GM12878 (cell line): Measurements from ENCODE around the gene PRSS2. TPM values are rescaled to one million over a fixed set of nuclear protein-coding genes. Genes with fewer than 3 reads are reported as not detected.
"Not testable (repeated sequence)": the region's sequence is repeated elsewhere in the genome, so short reads cannot be mapped to it uniquely, and the experiment has no call there.

Source experiments
- ATAC-seq: fragments of 200-7000 bp; cut with Tn5 transposase; 3 replicates; pipeline ENCODE4 v1.9.1; 2020; ENCODE audit warnings: mild to moderate bottlenecking, moderate library complexity
- BruUV-seq: library from RNA; stranded (reverse); fragments of 400-500 nt; replicated peaks from 2 replicates; lab custom pipeline; 2021; lab: Mats Ljungman, UMichigan
- CTCF ChIA-PET: fragments of 300-600 bp; sonication (Branson Sonifier 250); formaldehyde crosslinking; extraction: SDS; loops from one replicate; lab custom pipeline; 2021; ENCODE audit warnings: inconsistent platforms; lab: Yijun Ruan, JAX
- POLR2A ChIA-PET: fragments of 350-600 bp; formaldehyde crosslinking; extraction: SDS; loops from one replicate; lab custom pipeline; 2021; ENCODE audit warnings: inconsistent platforms; lab: Charles Lee
- RAD21 ChIA-PET: fragments of 300-600 bp; sonication (Branson Sonifier 250); formaldehyde crosslinking; loops from one replicate; lab custom pipeline; 2023; ENCODE audit warnings: antibody characterized with exemption; ENCODE audit not compliant: unreplicated experiment; lab: Charles Lee
- SMC1A ChIA-PET: fragments of 300-600 bp; sonication (Branson Sonifier 250); formaldehyde crosslinking; loops from one replicate; lab custom pipeline; 2023; ENCODE audit not compliant: unreplicated experiment, uncharacterized antibody; lab: Charles Lee
- DNase-seq: peaks from one replicate; pipeline ENCODE4 v3.0.0-alpha.2; 2011; ENCODE audit warnings: low read depth, low spot score
- FAIRE-seq: peaks from 3 replicates; lab custom pipeline; 2011; peaks lifted over from hg19 to GRCh38; lab: Jason Lieb, UNC
- H2AFZ ChIP-seq: 2 replicates; pipeline ENCODE4 v1.6.0; 2011; ENCODE audit warnings: low read depth, low read length, control low read depth; ENCODE audit not compliant: control insufficient read depth
- H3K27ac ChIP-seq: 2 replicates; pipeline ENCODE4 v1.5.1; 2011; ENCODE audit warnings: control low read depth; ENCODE audit not compliant: control insufficient read depth, insufficient read depth
- H3K27me3 ChIP-seq, 2 experiments: replicated peaks in 1 of 2; 2 replicates each; pipeline versions ENCODE4 v1.6.0 to v1.6.1; 2011; ENCODE audit warnings: low read length in 1 of 2; ENCODE audit not compliant: control insufficient read depth in 2 of 2, insufficient read depth in 2 of 2
- H3K36me3 ChIP-seq, 2 experiments: 2 replicates each; pipeline ENCODE4 v1.5.1; 2011; ENCODE audit warnings: low read length in 1 of 2; ENCODE audit not compliant: control insufficient read depth in 2 of 2, insufficient read depth in 2 of 2
- H3K4me1 ChIP-seq: 2 replicates; pipeline ENCODE4 v1.6.1; 2011; ENCODE audit warnings: mild to moderate bottlenecking, low read length, moderate library complexity, mixed read lengths; ENCODE audit not compliant: control insufficient read depth, insufficient read depth
- H3K4me2 ChIP-seq: 2 replicates; pipeline ENCODE4 v1.6.0; 2011; ENCODE audit warnings: control low read depth; ENCODE audit not compliant: control insufficient read depth, insufficient read depth
- H3K4me3 ChIP-seq: fragments of 200-600 bp; sonication (generic); 2 replicates; pipeline ENCODE4 v1.5.1; 2016
- H3K79me2 ChIP-seq: 2 replicates; pipeline ENCODE4 v1.6.0; 2011; ENCODE audit warnings: low read length; ENCODE audit not compliant: control insufficient read depth, insufficient read depth
- H3K9ac ChIP-seq: 2 replicates; pipeline ENCODE4 v1.8.0; 2011; ENCODE audit warnings: low read length, control low read depth, mixed read lengths; ENCODE audit not compliant: control insufficient read depth, insufficient read depth
- H3K9me3 ChIP-seq: replicated peaks from 3 replicates; pipeline ENCODE4 v1.5.1; 2011; ENCODE audit warnings: mild to moderate bottlenecking, low read length; ENCODE audit not compliant: control insufficient read depth, insufficient read depth
- H4K20me1 ChIP-seq: 2 replicates; pipeline ENCODE4 v1.6.0; 2011; ENCODE audit not compliant: control insufficient read depth, insufficient read depth
- ATF3 ChIP-seq: IDR thresholded peaks from 2 replicates; pipeline ENCODE4 v1.6.1; 2011; ENCODE audit warnings: low read depth, mild to moderate bottlenecking, low read length, moderate library complexity, borderline replicate concordance; ENCODE audit errors: extremely low read depth
- BACH1 ChIP-seq: fragments of 450-650 bp; IDR thresholded peaks from 2 replicates; pipeline ENCODE4 v1.6.1; 2017; ENCODE audit warnings: mild to moderate bottlenecking, borderline replicate concordance
- MEF2B ChIP-seq: fragments of 450-650 bp; IDR thresholded peaks from 2 replicates; pipeline ENCODE4 v1.6.1; 2018; ENCODE audit warnings: mild to moderate bottlenecking, moderate library complexity; ENCODE audit not compliant: partially characterized antibody, poor library complexity, severe bottlenecking
- POLR2AphosphoS5 ChIP-seq: IDR thresholded peaks from 2 replicates; pipeline ENCODE4 v1.6.1; 2011; ENCODE audit warnings: mild to moderate bottlenecking, low read length, inconsistent platforms
- REST ChIP-seq: IDR thresholded peaks from 2 replicates; pipeline ENCODE4 v1.6.1; 2012; ENCODE audit warnings: mild to moderate bottlenecking, low read depth, low read length
- SMAD1 ChIP-seq: fragments of 450-650 bp; IDR thresholded peaks from 2 replicates; pipeline ENCODE4 v1.6.1; 2018; ENCODE audit warnings: mild to moderate bottlenecking, low read depth; ENCODE audit not compliant: partially characterized antibody
- SMARCA5 ChIP-seq: fragments of 450-650 bp; IDR thresholded peaks from 2 replicates; pipeline ENCODE4 v1.6.1; 2017; ENCODE audit warnings: mild to moderate bottlenecking
- SREBF1 ChIP-seq: IDR thresholded peaks from 2 replicates; pipeline ENCODE4 v1.6.1; 2012; ENCODE audit warnings: mild to moderate bottlenecking, low read length
- WGBS: methylation state at CpG from one replicate; pipeline ENCODE4 v1.1.6; 2016; ENCODE audit warnings: low lambda C conversion rate; ENCODE audit not compliant: insufficient replicate concordance, insufficient coverage; ENCODE audit errors: missing lambda C conversion rate; 5-methylcytosine and 5-hydroxymethylcytosine counted together
- in situ Hi-C: fragments of 300-500 bp; cut with MboI; formaldehyde crosslinking; loops from 9 replicates; pipeline ENCODE4 v1.14.3; 2018; ENCODE audit warnings: mixed read lengths
- intact Hi-C: fragments of 100-400 bp; cut with micrococcal nuclease; formaldehyde crosslinking; loops from one replicate; pipeline ENCODE4 v1.14.2; 2022; ENCODE audit not compliant: unreplicated experiment
- polyA plus RNA-seq, 11 experiments: library from polyadenylated mRNA; depleted of rRNA in 4 of 11; unstranded in 6 of 11; stranded (reverse) in 5 of 11; fragments of >200 nt; fragmentation: Nextera tagmentation in 4 of 11; fragmentation: Illumina TruSeq in 1 of 11; extraction: Ambion mirVana in 4 of 11; extraction: Trizol in 1 of 11; gene quantifications; 1 replicate in 1 of 11; 2 replicates in 10 of 11; pipeline versions ENCODE4 v1.2.1 to v1.2.3, GENCODE V29; 2011 to 2016; ENCODE audit warnings: inconsistent platforms in 2 of 11, missing spikeins in 2 of 11, low read depth in 1 of 11
- total RNA-seq, 4 experiments: library from RNA; depleted of rRNA in 3 of 4; stranded (reverse); fragments of >200 nt in 3 of 4; fragmentation: Illumina TruSeq in 1 of 4; extraction: Trizol in 1 of 4; gene quantifications; 2 replicates each; pipeline versions ENCODE4 v1.2.1 to v1.2.3, GENCODE V29; 2013 to 2021
- TF ChIP-seq, protein P1 (sequence below): IDR thresholded peaks from 2 replicates; pipeline ENCODE4 v1.6.1; 2011; ENCODE audit warnings: mild to moderate bottlenecking, low read depth, low read length, moderate library complexity; ENCODE audit not compliant: insufficient replicate concordance

The PRSS2 gene
- total and polyA plus RNA-seq, 10 of the 15 experiments (the other 5 are each of a cell fraction or from before 2014, with no cell fraction given), result 0.21 to 28.8 (median 0.41) TPM; not detected in 7

- Histone ChIP-seq H3K27me3 (0 out of 4 replicates have a peak, but pooled peaks cover 1 to 4% of the 10 kb centered on the region in 2 experiments), H3K9ac (no peak overlapping the region), H4K20me1 (no peaks in the 10 kb centered on the region), H3K27ac (no peak overlapping the region), H2AFZ (no peak overlapping the region), H3K79me2 (no peaks in the 10 kb centered on the region), H3K4me3 (no peak overlapping the region), H3K36me3 (no peaks in the 10 kb centered on the region), H3K4me1 (peaks cover 3% of the 10 kb centered on the region; the same call in 1 of the 2 replicates), H3K4me2 (no peak overlapping the region), H3K9me3 (no peaks in the 10 kb centered on the region)
- intact Hi-C loops, result no loop called here
- 53% methylated on average over 5 of the region's 5 CpGs for WGBS
- BruUV-seq, result no TSS peak
- in situ Hi-C loops, result no loop called here
- ATAC-seq (no peak), DNase-seq (no peak), FAIRE-seq (no peak)
- TF ChIP-seq, protein P1, sequence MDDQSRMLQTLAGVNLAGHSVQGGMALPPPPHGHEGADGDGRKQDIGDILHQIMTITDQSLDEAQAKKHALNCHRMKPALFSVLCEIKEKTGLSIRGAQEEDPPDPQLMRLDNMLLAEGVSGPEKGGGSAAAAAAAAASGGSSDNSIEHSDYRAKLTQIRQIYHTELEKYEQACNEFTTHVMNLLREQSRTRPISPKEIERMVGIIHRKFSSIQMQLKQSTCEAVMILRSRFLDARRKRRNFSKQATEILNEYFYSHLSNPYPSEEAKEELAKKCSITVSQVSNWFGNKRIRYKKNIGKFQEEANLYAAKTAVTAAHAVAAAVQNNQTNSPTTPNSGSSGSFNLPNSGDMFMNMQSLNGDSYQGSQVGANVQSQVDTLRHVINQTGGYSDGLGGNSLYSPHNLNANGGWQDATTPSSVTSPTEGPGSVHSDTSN, result no peak
- no peak for TF ChIP-seq SREBF1
- TF ChIP-seq POLR2AphosphoS5, result no peak
- no peak for TF ChIP-seq REST
- TF ChIP-seq BACH1, result no peak
- TF ChIP-seq ATF3, result no peak
- TF ChIP-seq MEF2B, result no peak
- TF ChIP-seq SMARCA5, result no peak
- no peak for TF ChIP-seq SMAD1
- CTCF ChIA-PET, result interaction anchor here (1.1 to 1.7 kb wide), 2 partner anchors 42 to 70 kb away, joined by 3 to 9 read pairs; no protein-coding TSS in a partner anchor
- SMC1A ChIA-PET, result interaction anchor here (0.9 to 1.3 kb wide), 2 partner anchors 27 to 69 kb away, joined by 3 to 4 read pairs; no protein-coding TSS in a partner anchor
- RAD21 ChIA-PET, result no interaction called here
- POLR2A ChIA-PET, result no interaction called here
Measured at GRCh38 chr7:142740786-142741185, 30.0 kb upstream of the PRSS2 start.

GRCh38 chr7:142741932-142742331 is 28.8 kb upstream of the PRSS2 start:
- H3K9ac ChIP-seq, RAD21 ChIA-PET, in situ Hi-C loops, H3K4me2 ChIP-seq, H3K36me3 ChIP-seq, FAIRE-seq, H3K9me3 ChIP-seq, H3K4me1 ChIP-seq, H2AFZ ChIP-seq, H3K27ac ChIP-seq, H3K79me2 ChIP-seq, H3K4me3 ChIP-seq, POLR2A ChIA-PET, DNase-seq, BruUV-seq, H4K20me1 ChIP-seq, intact Hi-C loops, ATAC-seq, H3K27me3 ChIP-seq: not testable (repeated sequence)
- ChIA-PET SMC1A (interaction anchor here (0.7 to 1.3 kb wide), 2 partner anchors 28 to 73 kb away, joined by 3 to 4 read pairs; no protein-coding TSS in a partner anchor), CTCF (interaction anchor here (0.7 to 1.7 kb wide), 4 partner anchors 29 to 69 kb away, joined by 3 to 9 read pairs (median 4); no protein-coding TSS in a partner anchor)
